Measurements from ENCODE around the gene DOK6.

DOK6 gene

DNA sequence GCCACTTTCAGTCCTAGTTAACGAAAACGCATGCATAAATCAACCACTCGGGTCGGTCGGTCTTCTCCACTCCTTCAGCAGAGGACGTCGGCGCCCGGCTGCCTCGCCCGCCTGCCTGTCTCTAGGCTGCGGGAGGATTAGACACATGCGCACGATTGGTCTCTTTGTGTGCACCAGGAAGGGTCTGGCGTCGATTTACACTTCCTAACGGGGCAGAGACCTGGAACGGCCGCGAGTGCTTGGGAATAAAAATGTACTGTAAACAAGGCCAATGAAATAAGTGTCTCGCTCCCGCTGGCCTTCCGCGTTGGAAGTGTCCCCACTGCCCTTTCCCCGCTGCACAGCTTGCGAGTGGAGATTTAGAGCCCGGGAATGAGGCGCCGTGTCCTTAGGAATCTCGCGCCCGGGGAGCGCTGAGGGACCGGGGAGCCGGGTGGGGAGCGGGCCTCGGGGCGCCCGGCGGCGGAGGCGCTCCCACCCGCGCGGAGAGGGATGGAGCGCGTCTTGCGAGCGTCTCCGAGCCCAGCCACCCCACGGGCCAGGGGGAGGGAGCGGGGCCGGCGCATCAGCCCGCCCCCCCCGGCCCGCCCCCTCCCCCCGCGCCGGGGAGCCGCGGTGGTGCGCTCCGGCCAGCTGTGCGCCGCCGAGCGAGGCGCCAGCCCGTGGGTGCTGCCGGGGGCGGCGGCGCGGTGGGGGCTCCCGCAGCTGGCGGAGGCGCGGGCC is at the start of gene DOK6:
TSS of gene DOK6 (plus strand) at position 636 of the 723 bp plus-strand sequence.
- TF ChIP-seq, protein P1, sequence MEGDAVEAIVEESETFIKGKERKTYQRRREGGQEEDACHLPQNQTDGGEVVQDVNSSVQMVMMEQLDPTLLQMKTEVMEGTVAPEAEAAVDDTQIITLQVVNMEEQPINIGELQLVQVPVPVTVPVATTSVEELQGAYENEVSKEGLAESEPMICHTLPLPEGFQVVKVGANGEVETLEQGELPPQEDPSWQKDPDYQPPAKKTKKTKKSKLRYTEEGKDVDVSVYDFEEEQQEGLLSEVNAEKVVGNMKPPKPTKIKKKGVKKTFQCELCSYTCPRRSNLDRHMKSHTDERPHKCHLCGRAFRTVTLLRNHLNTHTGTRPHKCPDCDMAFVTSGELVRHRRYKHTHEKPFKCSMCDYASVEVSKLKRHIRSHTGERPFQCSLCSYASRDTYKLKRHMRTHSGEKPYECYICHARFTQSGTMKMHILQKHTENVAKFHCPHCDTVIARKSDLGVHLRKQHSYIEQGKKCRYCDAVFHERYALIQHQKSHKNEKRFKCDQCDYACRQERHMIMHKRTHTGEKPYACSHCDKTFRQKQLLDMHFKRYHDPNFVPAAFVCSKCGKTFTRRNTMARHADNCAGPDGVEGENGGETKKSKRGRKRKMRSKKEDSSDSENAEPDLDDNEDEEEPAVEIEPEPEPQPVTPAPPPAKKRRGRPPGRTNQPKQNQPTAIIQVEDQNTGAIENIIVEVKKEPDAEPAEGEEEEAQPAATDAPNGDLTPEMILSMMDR (IDR thresholded peaks at IDR 0.05), result no peak

DNA sequence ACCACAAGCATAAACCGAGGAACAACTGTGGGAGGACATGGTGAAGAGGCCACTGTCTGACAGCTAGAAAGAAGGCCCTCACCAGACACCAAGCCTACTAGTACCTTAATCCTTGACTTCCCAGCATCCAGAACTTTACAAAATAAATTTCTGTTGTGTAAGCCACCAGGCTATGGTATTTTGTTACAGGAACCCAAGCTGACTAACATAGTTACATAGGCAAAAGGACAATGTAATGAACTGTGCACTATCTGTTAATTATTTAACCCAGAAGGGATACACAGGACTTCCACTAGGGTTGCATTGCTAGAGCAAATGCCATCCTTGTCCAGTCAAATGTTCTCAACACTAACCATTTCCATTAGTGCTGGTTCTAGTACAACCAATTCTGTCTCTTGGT is 47.7 kb upstream of the DOK6 start:
- TF ChIP-seq, protein P1 (IDR thresholded peaks at IDR 0.05), result no peak

DNA sequence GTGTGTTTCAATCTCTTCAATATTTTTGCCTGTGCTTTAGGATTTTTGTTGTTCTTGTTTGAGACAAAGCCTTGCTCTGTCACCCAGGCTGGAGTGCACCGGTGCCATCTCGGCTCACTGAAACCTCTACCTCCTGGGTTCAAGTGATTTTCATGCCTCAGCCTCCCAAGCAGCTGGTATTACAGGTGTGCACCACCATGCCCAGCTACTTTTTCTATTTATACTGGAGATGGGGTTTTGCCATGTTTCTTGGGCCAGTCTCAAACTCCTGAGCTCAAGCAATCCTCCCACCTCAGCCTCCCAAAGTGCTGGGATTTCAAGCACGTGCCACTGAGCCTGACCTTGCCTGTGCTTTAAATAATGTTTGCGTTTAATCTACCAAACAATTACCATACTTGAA is 43.1 kb upstream of the DOK6 start:
- TF ChIP-seq, protein P1 (IDR thresholded peaks at IDR 0.05), result no peak

DNA sequence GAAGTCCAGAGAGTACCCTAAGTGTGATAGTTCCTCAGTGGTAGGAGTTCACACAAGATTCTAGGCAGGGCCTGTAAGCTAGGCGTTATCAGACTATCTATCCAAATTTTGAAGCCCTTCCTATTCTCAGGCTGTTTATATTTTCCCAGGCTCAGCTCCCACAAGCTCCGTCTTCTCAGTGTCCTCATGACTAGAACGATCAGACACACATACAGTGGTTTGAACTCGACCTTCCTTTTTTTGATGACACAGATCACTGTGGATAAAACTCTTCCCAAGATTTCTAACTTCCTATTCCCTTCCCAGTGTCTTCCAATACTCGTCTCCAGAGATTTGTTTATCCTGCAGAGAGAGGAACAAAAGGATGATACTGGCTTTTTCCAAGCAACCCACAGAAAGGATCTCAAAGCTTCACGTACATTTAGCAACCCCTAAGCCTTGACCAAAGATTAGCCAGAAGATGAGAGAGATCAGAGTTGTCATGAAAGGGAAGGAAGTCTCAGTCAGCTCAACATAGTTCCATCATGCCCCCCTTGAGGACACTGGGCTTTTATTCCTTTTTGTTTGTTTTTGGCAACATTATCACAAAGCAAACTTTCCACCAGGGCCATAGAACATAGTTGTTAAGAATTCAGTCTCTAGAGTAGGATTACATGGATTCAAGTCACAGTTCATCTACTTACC is 42.3 kb upstream of the DOK6 start:
- TF ChIP-seq, protein P1 (IDR thresholded peaks at IDR 0.05), result no peak

DNA sequence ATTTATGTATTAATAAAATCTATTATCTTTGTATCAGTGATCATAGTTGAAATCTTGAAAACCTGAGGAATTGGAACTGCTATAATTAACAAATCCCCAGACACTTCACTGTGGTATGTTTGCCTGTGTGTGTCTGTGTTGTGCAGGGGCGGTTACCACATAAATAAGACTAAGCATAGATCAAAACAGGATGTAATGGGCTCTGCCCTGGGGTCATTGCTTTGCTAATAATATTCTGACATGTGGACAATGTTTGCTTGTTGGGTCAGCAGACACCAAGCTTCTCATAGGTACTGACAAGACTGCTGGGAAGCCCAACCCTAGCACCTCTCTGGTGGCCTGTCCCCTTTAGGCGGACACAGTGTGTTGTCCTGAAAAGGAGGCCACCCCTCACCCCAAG is 35.8 kb upstream of the DOK6 start:
- TF ChIP-seq, protein P1 (IDR thresholded peaks at IDR 0.05), result no peak

DNA sequence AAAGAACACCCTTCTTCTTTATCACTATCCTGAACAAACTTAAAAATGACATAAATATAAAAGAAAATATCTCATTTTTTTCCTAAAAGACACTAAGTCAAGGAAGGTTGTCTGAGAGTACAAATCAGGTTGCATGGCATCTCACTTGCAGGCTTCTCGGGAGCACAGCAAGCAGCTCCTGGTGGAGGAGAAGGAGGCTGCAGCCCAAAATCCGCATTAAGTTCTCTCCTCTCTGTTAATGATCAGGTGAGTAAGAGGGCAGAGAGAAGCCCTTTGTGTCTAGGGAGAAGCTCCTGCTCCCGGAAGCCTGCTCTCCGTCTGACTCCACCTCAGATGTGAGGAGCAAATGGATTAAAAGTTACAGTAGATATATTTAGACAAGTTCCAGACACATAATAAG is 35.0 kb upstream of the DOK6 start:
- TF ChIP-seq, protein P1 (IDR thresholded peaks at IDR 0.05), result no peak

DNA sequence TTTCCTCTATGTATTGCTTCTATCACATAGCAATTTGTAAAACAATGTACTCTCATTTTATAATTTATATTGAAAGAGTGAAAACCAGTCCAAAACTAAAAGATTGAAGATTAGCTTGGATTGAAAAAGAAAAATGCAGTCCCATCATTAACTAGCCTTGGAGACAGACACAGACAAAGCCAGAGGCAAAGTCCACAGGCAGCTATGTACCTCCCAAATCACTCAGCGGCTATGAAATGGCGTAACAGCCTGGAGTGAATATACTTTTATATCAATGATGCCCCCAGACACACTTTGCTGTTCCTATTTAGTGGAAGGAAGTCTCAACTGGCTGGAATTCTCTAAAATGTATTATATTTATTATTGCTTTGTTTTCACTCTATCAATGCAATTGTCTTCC is 33.6 kb upstream of the DOK6 start:
- TF ChIP-seq, protein P1 (IDR thresholded peaks at IDR 0.05), result no peak

All from LNCAP (cell line).